Measurements from ENCODE around the gene BTC. TPM values are rescaled to one million over a fixed set of nuclear protein-coding genes. Genes with fewer than 3 reads are reported as not detected.

Gene BTC
- total RNA-seq, 4 donors from 2014 or later: 6.2 to 7.9 (median 7.6) TPM

GRCh38 chr4:74772783-74773182 is 21.5 kb downstream of the BTC start:
- Histone ChIP-seq H3K27ac (no peak overlapping the region), H3K4me3 (replicated peaks in 1 of 3) (no peak overlapping the region), H3K36me3 (no peaks in the 10 kb centered on the region), H3K9me3 (no peaks in the 10 kb centered on the region), H3K27me3 (no peaks in the 10 kb centered on the region), H3K4me1 (peaks cover 8 to 10% of the 10 kb centered on the region in 2 donors)
- no peak for DNase-seq
- 85 to 95% methylated on average over 3 of the region's 3 CpGs for WGBS, 2 donors
- intact Hi-C loops (cut with DNase I): no loop called here
- TF ChIP-seq CTCF (IDR thresholded peaks at IDR 0.05) (no peak), POLR2A (IDR thresholded peaks at IDR 0.05) (no peak)

GRCh38 chr4:74772106-74772505 is 22.2 kb downstream of the BTC start:
- no peak overlapping the region for H3K4me3 ChIP-seq (replicated peaks in 1 of 3)

GRCh38 chr4:74770226-74770910 is 24.0 kb downstream of the BTC start:
- peaks cover 8 to 10% of the 10 kb centered on the region in 2 donors for H3K4me1 ChIP-seq
- H3K9me3 ChIP-seq: no peaks in the 10 kb centered on the region
- no peaks in the 10 kb centered on the region for H3K36me3 ChIP-seq
- H3K27me3 ChIP-seq: no peaks in the 10 kb centered on the region
- intact Hi-C loops (cut with DNase I): no loop called here
- 92 to 93% methylated on average over 4 of the region's 4 CpGs for whole genome bisulfite sequencing, 2 donors
- H3K4me3 ChIP-seq (replicated peaks in 1 of 3): no peak overlapping the region
- H3K27ac ChIP-seq: peak overlapping the region in 1 of 3 donors; percentile 40
- TF ChIP-seq CTCF (IDR thresholded peaks at IDR 0.05) (no peak), POLR2A (IDR thresholded peaks at IDR 0.05) (no peak)
- no peak for DNase-seq

More at GRCh38 chr4:74772106-74772505, 22.2 kb downstream of the BTC start:
- Histone ChIP-seq H3K27me3 (no peaks in the 10 kb centered on the region), H3K27ac (no peak overlapping the region), H3K36me3 (no peaks in the 10 kb centered on the region), H3K9me3 (no peaks in the 10 kb centered on the region), H3K4me1 (peaks cover 8 to 10% of the 10 kb centered on the region in 2 donors)
- DNase-seq: no peak
- 66 to 86% methylated on average over 2 of the region's 2 CpGs for WGBS, 2 donors
- TF ChIP-seq CTCF (IDR thresholded peaks at IDR 0.05): no peak
- TF ChIP-seq POLR2A (IDR thresholded peaks at IDR 0.05): no peak
- intact Hi-C loops (cut with DNase I): no loop called here

GRCh38 chr4:74768857-74769525 is 25.3 kb downstream of the BTC start:
- intact Hi-C loops (cut with DNase I): no loop called here
- Histone ChIP-seq H3K4me3 (replicated peaks in 1 of 3) (no peak overlapping the region), H3K27ac (peak overlapping the region; percentile 25 to 43 (median 40)), H3K9me3 (no peaks in the 10 kb centered on the region), H3K27me3 (no peaks in the 10 kb centered on the region), H3K36me3 (no peaks in the 10 kb centered on the region), H3K4me1 (peaks cover 8 to 10% of the 10 kb centered on the region in 2 donors)
- peak in 1 of 2 donors; percentile 9 for DNase-seq
- 34 to 47% methylated on average over 2 of the region's 2 CpGs for WGBS, 2 donors
- TF ChIP-seq CTCF (IDR thresholded peaks at IDR 0.05) (no peak), POLR2A (IDR thresholded peaks at IDR 0.05) (no peak)

GRCh38 chr4:74764119-74764518 is 30.2 kb downstream of the BTC start:
- WGBS, 2 donors: 81 to 86% methylated on average over 2 of the region's 2 CpGs
- TF ChIP-seq CTCF (IDR thresholded peaks at IDR 0.05) (no peak), POLR2A (IDR thresholded peaks at IDR 0.05) (no peak)

More at GRCh38 chr4:74764119-74764518, 30.2 kb downstream of the BTC start:
- H3K36me3 ChIP-seq: no peaks in the 10 kb centered on the region
- intact Hi-C loops (cut with DNase I): no loop called here
- H3K9me3 ChIP-seq: no peaks in the 10 kb centered on the region
- DNase-seq: no peak
- no peaks in the 10 kb centered on the region for H3K27me3 ChIP-seq
- no peak overlapping the region for H3K27ac ChIP-seq
- H3K4me3 ChIP-seq (replicated peaks in 1 of 3): no peak overlapping the region
- peaks cover 0 to 2% of the 10 kb centered on the region in 2 donors for H3K4me1 ChIP-seq
